Neural cell (in vitro differentiated cells): ENCODE measurements around the gene PDS5B. TPM values are rescaled to one million over a fixed set of nuclear protein-coding genes. Genes with fewer than 3 reads are reported as not detected.
"Not testable (repeated sequence)": the region's sequence is repeated elsewhere in the genome, so short reads cannot be mapped to it uniquely, and the experiment has no call there.

Experiments used
- H2AFZ ChIP-seq: fragments of 200-600, 300-800 bp; sonication (generic), shearing (Covaris generic); 2 replicates; pipeline ENCODE4 v1.6.0; 2014; ENCODE audit warnings: low read depth, mild to moderate bottlenecking, antibody characterized with exemption, low read length, moderate library complexity
- H3F3A ChIP-seq: fragments of 200-600 bp; shearing (Covaris generic); 2 replicates; pipeline ENCODE4 v1.6.1; 2016; ENCODE audit warnings: mild to moderate bottlenecking, moderate library complexity, mixed read lengths, antibody characterized with exemption, low read length; ENCODE audit not compliant: insufficient read depth, poor library complexity, severe bottlenecking
- H3K27ac ChIP-seq: fragments of 200-600, 300-800 bp; sonication (generic), shearing (Covaris generic); 2 replicates; pipeline ENCODE4 v1.5.1; 2014; ENCODE audit warnings: mild to moderate bottlenecking, low read length, moderate library complexity
- H3K27me3 ChIP-seq: fragments of 300-800, 200-600 bp; sonication (generic), shearing (Covaris generic); 2 replicates; pipeline ENCODE4 v1.6.0; 2014; ENCODE audit warnings: mild to moderate bottlenecking, low read depth, low read length, moderate library complexity; ENCODE audit not compliant: insufficient read depth
- H3K36me3 ChIP-seq: fragments of 300-800, 200-600 bp; sonication (generic), shearing (Covaris generic); 2 replicates; pipeline ENCODE4 v1.5.1; 2014; ENCODE audit warnings: mild to moderate bottlenecking, antibody characterized with exemption, low read length, moderate library complexity; ENCODE audit not compliant: insufficient read depth
- H3K4me2 ChIP-seq: fragments of 300-800, 200-600 bp; sonication (generic), shearing (Covaris generic); 2 replicates; pipeline ENCODE4 v1.6.0; 2014; ENCODE audit warnings: mild to moderate bottlenecking, low read length
- H3K4me3 ChIP-seq: fragments of 300-800, 200-600 bp; sonication (generic), shearing (Covaris generic); 2 replicates; pipeline ENCODE4 v1.5.1; 2014; ENCODE audit warnings: mild to moderate bottlenecking, low read length, moderate library complexity
- H3K79me2 ChIP-seq: fragments of 200-600 bp; shearing (Covaris generic); replicated peaks from 2 replicates; pipeline ENCODE4 v1.6.0; 2014; ENCODE audit warnings: mild to moderate bottlenecking, low read length, moderate library complexity; ENCODE audit not compliant: insufficient read depth
- H3K9ac ChIP-seq: fragments of 300-800, 200-600 bp; sonication (generic), shearing (Covaris generic); 2 replicates; pipeline ENCODE4 v1.6.1; 2016; ENCODE audit warnings: mild to moderate bottlenecking, low read length, mixed read lengths
- H3K9me2 ChIP-seq: fragments of 200-600 bp; shearing (Covaris generic); 2 replicates; pipeline ENCODE4 v1.6.1; 2016; ENCODE audit warnings: mild to moderate bottlenecking, low read length, mixed read lengths; ENCODE audit not compliant: insufficient read depth
- H3K9me3 ChIP-seq: fragments of 200-600, 300-800 bp; sonication (generic), shearing (Covaris generic); 2 replicates; pipeline ENCODE4 v1.6.1; 2016; ENCODE audit warnings: mild to moderate bottlenecking, mixed run types, low read length, moderate library complexity, mixed read lengths
- H4K20me1 ChIP-seq: fragments of 200-600 bp; shearing (Covaris generic); 2 replicates; pipeline ENCODE4 v1.6.1; 2016; ENCODE audit warnings: mild to moderate bottlenecking, mixed run types; ENCODE audit not compliant: insufficient read depth
- EP300 ChIP-seq: fragments of 450-650 bp; conservative IDR thresholded peaks from 2 replicates; pipeline ENCODE4 v1.6.1; 2014; ENCODE audit warnings: antibody characterized with exemption, mild to moderate bottlenecking, moderate library complexity; ENCODE audit not compliant: poor library complexity, severe bottlenecking
- EZH2 ChIP-seq: fragments of 200-600, 300-800 bp; shearing (Covaris generic), sonication (generic); IDR thresholded peaks from 2 replicates; pipeline ENCODE4 v1.6.1; 2014; ENCODE audit warnings: antibody characterized with exemption, low read length, borderline replicate concordance, mild to moderate bottlenecking; ENCODE audit not compliant: insufficient read depth, poor library complexity, severe bottlenecking
- MXI1 ChIP-seq: fragments of 450-650 bp; conservative IDR thresholded peaks from 2 replicates; pipeline ENCODE4 v1.6.1; 2014; ENCODE audit warnings: antibody characterized with exemption, mild to moderate bottlenecking; ENCODE audit not compliant: poor library complexity, severe bottlenecking
- POLR2AphosphoS5 ChIP-seq: IDR thresholded peaks from 2 replicates; pipeline ENCODE4 v1.6.1; 2012
- RAD21 ChIP-seq: fragments of 450-650 bp; conservative IDR thresholded peaks from 2 replicates; pipeline ENCODE4 v1.6.1; 2014; ENCODE audit warnings: antibody characterized with exemption, mild to moderate bottlenecking, moderate library complexity
- SMC3 ChIP-seq: fragments of 450-650 bp; conservative IDR thresholded peaks from 2 replicates; pipeline ENCODE4 v1.6.1; 2014; ENCODE audit warnings: antibody characterized with exemption, mild to moderate bottlenecking, moderate library complexity; ENCODE audit not compliant: poor library complexity
- TAF1 ChIP-seq: IDR thresholded peaks from 2 replicates; pipeline ENCODE4 v1.6.1; 2012; ENCODE audit warnings: low read depth
- polyA plus RNA-seq: library from polyadenylated mRNA; depleted of rRNA; stranded (reverse); fragments of >200 nt; gene quantifications from 2 replicates; pipeline ENCODE4 v1.2.3, GENCODE V29; 2014
- TF ChIP-seq, protein P1 (sequence below): fragments of 450-650 bp; IDR thresholded peaks from 2 replicates; pipeline ENCODE4 v1.5.1; 2014; ENCODE audit warnings: antibody characterized with exemption, mild to moderate bottlenecking, moderate library complexity; ENCODE audit not compliant: poor library complexity, severe bottlenecking
- TF ChIP-seq, protein P2 (sequence below): IDR thresholded peaks from 2 replicates; pipeline ENCODE4 v1.6.1; 2012; ENCODE audit warnings: borderline replicate concordance

PDS5B gene
- polyA plus RNA-seq, 1 donor from 2014 or later = 27.6 TPM

DNA sequence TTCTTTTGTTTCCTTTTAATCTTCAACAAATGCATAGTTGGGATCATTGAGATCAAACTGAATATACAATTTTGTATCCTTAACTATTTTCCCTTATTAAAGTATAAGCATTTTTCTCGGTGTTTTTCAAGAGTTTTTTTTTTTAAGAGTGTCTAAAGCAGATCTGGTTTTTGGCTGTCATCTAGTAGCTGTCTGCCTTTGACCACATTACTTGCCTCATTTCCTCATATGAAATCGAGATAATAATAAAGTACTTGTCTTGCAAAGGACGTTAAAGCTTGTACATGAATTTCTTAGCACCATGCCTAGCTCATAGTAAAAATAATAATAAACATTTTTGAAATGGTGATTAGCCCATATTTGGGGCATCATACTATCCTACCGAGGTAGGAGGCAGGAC lies 121.2 kb downstream of the PDS5B start:
- TF ChIP-seq TAF1 = no peak
- TF ChIP-seq MXI1 = no peak
- no peak for TF ChIP-seq POLR2AphosphoS5
- TF ChIP-seq RAD21 = no peak
- TF ChIP-seq, protein P1, sequence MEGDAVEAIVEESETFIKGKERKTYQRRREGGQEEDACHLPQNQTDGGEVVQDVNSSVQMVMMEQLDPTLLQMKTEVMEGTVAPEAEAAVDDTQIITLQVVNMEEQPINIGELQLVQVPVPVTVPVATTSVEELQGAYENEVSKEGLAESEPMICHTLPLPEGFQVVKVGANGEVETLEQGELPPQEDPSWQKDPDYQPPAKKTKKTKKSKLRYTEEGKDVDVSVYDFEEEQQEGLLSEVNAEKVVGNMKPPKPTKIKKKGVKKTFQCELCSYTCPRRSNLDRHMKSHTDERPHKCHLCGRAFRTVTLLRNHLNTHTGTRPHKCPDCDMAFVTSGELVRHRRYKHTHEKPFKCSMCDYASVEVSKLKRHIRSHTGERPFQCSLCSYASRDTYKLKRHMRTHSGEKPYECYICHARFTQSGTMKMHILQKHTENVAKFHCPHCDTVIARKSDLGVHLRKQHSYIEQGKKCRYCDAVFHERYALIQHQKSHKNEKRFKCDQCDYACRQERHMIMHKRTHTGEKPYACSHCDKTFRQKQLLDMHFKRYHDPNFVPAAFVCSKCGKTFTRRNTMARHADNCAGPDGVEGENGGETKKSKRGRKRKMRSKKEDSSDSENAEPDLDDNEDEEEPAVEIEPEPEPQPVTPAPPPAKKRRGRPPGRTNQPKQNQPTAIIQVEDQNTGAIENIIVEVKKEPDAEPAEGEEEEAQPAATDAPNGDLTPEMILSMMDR = no peak
- TF ChIP-seq EP300 = no peak
- TF ChIP-seq SMC3 = no peak
- TF ChIP-seq, protein P2, sequence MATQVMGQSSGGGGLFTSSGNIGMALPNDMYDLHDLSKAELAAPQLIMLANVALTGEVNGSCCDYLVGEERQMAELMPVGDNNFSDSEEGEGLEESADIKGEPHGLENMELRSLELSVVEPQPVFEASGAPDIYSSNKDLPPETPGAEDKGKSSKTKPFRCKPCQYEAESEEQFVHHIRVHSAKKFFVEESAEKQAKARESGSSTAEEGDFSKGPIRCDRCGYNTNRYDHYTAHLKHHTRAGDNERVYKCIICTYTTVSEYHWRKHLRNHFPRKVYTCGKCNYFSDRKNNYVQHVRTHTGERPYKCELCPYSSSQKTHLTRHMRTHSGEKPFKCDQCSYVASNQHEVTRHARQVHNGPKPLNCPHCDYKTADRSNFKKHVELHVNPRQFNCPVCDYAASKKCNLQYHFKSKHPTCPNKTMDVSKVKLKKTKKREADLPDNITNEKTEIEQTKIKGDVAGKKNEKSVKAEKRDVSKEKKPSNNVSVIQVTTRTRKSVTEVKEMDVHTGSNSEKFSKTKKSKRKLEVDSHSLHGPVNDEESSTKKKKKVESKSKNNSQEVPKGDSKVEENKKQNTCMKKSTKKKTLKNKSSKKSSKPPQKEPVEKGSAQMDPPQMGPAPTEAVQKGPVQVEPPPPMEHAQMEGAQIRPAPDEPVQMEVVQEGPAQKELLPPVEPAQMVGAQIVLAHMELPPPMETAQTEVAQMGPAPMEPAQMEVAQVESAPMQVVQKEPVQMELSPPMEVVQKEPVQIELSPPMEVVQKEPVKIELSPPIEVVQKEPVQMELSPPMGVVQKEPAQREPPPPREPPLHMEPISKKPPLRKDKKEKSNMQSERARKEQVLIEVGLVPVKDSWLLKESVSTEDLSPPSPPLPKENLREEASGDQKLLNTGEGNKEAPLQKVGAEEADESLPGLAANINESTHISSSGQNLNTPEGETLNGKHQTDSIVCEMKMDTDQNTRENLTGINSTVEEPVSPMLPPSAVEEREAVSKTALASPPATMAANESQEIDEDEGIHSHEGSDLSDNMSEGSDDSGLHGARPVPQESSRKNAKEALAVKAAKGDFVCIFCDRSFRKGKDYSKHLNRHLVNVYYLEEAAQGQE = no peak
- TF ChIP-seq EZH2 = no peak
- Histone ChIP-seq H2AFZ (no peak overlapping the region), H3K4me3 (no peak overlapping the region), H3K9me2 (no peaks in the 10 kb centered on the region), H3K9me3 (no peaks in the 10 kb centered on the region), H3K79me2 (peaks cover 3% of the 10 kb centered on the region), H3K4me2 (no peak overlapping the region), H3K9ac (no peak overlapping the region), H3K27me3 (no peaks in the 10 kb centered on the region), H3K27ac (no peak overlapping the region), H3K36me3 (peaks cover 17% of the 10 kb centered on the region), H4K20me1 (no peaks in the 10 kb centered on the region), H3F3A (no peaks in the 10 kb centered on the region)

DNA sequence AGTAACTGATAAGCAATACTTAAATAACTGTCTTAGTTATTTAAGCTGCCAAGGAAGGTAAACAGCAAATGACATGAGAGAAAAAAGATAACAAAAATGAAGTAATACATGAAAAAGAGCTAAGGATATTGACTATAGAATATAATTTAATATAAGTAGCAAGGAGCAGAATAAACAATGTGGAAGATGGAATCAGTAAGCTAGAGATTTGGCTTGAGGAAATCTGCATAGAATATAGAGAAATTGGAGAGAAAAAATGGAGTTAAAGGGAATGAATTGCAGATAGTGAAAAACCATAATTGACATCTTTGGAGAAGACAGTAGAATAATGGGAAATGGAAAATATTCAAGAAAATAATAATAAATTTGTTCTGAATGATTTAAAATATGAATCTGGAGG lies 127.1 kb downstream of the PDS5B start:
- Histone ChIP-seq H3K36me3 (peaks cover 27% of the 10 kb centered on the region), H3K9me3 (no peaks in the 10 kb centered on the region), H3K9me2 (no peaks in the 10 kb centered on the region), H3K79me2 (peaks cover 3% of the 10 kb centered on the region), H3F3A (no peaks in the 10 kb centered on the region), H3K4me2 (no peak overlapping the region), H4K20me1 (no peaks in the 10 kb centered on the region), H3K4me3 (no peak overlapping the region), H3K27me3 (no peaks in the 10 kb centered on the region), H2AFZ (no peak overlapping the region), H3K9ac (no peak overlapping the region), H3K27ac (no peak overlapping the region)
- TF ChIP-seq RAD21 (no peak), EP300 (no peak), EZH2 (no peak), SMC3 (no peak), MXI1 (no peak), TAF1 (no peak), POLR2AphosphoS5 (no peak)
- TF ChIP-seq, protein P1 = no peak
- TF ChIP-seq, protein P2 = no peak

DNA sequence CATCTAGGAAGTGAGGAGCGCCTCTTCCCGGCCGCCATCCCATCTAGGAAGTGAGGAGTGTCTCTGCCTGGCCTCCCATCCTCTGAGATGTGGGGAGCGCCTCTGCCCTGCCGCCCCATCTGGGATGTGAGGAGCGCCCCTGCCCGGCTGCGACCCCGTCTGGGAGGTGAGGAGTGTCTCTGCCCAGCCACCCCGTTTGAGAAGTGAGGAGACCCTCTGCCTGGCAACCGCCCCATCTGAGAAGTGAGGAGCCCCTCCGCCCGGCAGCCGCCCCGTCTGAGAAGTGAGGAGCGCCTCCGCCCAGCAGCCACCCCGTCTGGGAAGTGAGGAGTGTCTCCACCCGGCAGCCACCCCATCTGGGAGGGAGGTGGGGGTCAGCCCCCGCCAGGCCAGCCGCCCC lies 129.9 kb downstream of the PDS5B start:
- H3K79me2 ChIP-seq, H3K9ac ChIP-seq, H3K27ac ChIP-seq, H3K9me3 ChIP-seq, H3K27me3 ChIP-seq, H2AFZ ChIP-seq, H3K4me3 ChIP-seq, H3F3A ChIP-seq, H3K9me2 ChIP-seq, H4K20me1 ChIP-seq, H3K4me2 ChIP-seq: not testable (repeated sequence)
- H3K36me3 ChIP-seq = peaks cover 22% of the 10 kb centered on the region
